ENCODE data around the gene DIS3L2.

GRCh38 chr2:232024457-232024856, 62.9 kb downstream of the DIS3L2 start:
- no peak for TF ChIP-seq CTCF (IDR thresholded peaks at IDR 0.05 in 8 of 11, conservative IDR thresholded peaks at IDR 0.05 in 3 of 11)
- no peak for TF ChIP-seq POLR2AphosphoS5 (IDR thresholded peaks at IDR 0.05)
